Progenitor cell of endocrine pancreas (in vitro differentiated cells): Measurements from ENCODE around the gene RAD9A. TPM values are rescaled to one million over a fixed set of nuclear protein-coding genes. Genes with fewer than 3 reads are reported as not detected.

Experiments used
- DNase-seq: peaks from one replicate; pipeline ENCODE4 v3.0.0; 2021; ENCODE audit warnings: low spot score; ENCODE audit not compliant: unreplicated experiment
- H3K27ac Mint-ChIP-seq: 2 replicates; pipeline ENCODE4 v1.8.0; 2021; ENCODE audit warnings: mild to moderate bottlenecking, moderate library complexity, mixed read lengths
- H3K27me3 Mint-ChIP-seq: 2 replicates; pipeline ENCODE4 v1.8.0; 2021; ENCODE audit warnings: mixed read lengths
- H3K36me3 Mint-ChIP-seq: 2 replicates; pipeline ENCODE4 v1.8.0; 2022; ENCODE audit warnings: mixed read lengths; ENCODE audit not compliant: insufficient read depth
- H3K4me1 Mint-ChIP-seq: 2 replicates; pipeline ENCODE4 v1.8.0; 2021; ENCODE audit warnings: low read depth, mixed read lengths
- H3K4me3 Mint-ChIP-seq: 2 replicates; pipeline ENCODE4 v1.8.0; 2021; ENCODE audit warnings: low read depth, mild to moderate bottlenecking, moderate library complexity, mixed read lengths
- H3K9me3 Mint-ChIP-seq: 2 replicates; pipeline ENCODE4 v1.8.0; 2021; ENCODE audit warnings: low read depth, mixed read lengths
- CTCF ChIP-seq: fragments of 200-600 bp; sonication (generic); IDR thresholded peaks from one replicate; pipeline ENCODE4 v1.5.0; 2021; ENCODE audit warnings: antibody characterized with exemption, mild to moderate bottlenecking; ENCODE audit not compliant: unreplicated experiment
- total RNA-seq: library from RNA; stranded (reverse); gene quantifications from 2 replicates; pipeline ENCODE4 v1.2.1, GENCODE V29; 2021

Gene RAD9A
- total RNA-seq, 1 donor from 2014 or later = 39.0 TPM

- Mint-ChIP-seq H3K9me3 (no peaks in the 10 kb centered on the region), H3K36me3 (peaks cover 3% of the 10 kb centered on the region), H3K27ac (no peak overlapping the region), H3K4me1 (peaks cover 4% of the 10 kb centered on the region), H3K4me3 (peak overlapping the region; percentile 95), H3K27me3 (no peaks in the 10 kb centered on the region)
- no peak for DNase-seq
- TF ChIP-seq CTCF = no peak
These were observed 37.9 kb downstream of the RAD9A start for GRCh38 chr11:67429722-67430121.

GRCh38 chr11:67431346-67432249 lies 39.8 kb downstream of the RAD9A start:
- Mint-ChIP-seq H3K4me3 (peak overlapping the region; percentile 10), H3K27me3 (no peaks in the 10 kb centered on the region), H3K4me1 (peaks cover 4% of the 10 kb centered on the region), H3K36me3 (peaks cover 3% of the 10 kb centered on the region), H3K27ac (no peak overlapping the region), H3K9me3 (no peaks in the 10 kb centered on the region)
- no peak for TF ChIP-seq CTCF
- no peak for DNase-seq

- no peak for TF ChIP-seq CTCF
- Mint-ChIP-seq H3K9me3 (no peaks in the 10 kb centered on the region), H3K27me3 (no peaks in the 10 kb centered on the region), H3K27ac (no peak overlapping the region), H3K36me3 (peaks cover 3% of the 10 kb centered on the region), H3K4me3 (no peak overlapping the region), H3K4me1 (peaks cover 2% of the 10 kb centered on the region)
- DNase-seq = no peak
These were observed 41.0 kb downstream of the RAD9A start for GRCh38 chr11:67432655-67433349.

- no peak overlapping the region for H3K27ac Mint-ChIP-seq
- H3K9me3 Mint-ChIP-seq = no peaks in the 10 kb centered on the region
- H3K36me3 Mint-ChIP-seq = peaks cover 3% of the 10 kb centered on the region
These were observed 42.0 kb downstream of the RAD9A start for GRCh38 chr11:67433536-67434394.

More at GRCh38 chr11:67433536-67434394, 42.0 kb downstream of the RAD9A start:
- H3K27me3 Mint-ChIP-seq = no peaks in the 10 kb centered on the region
- no peak overlapping the region for H3K4me3 Mint-ChIP-seq
- no peak for DNase-seq
- TF ChIP-seq CTCF = no peak
- peaks cover under 1% of the 10 kb centered on the region for H3K4me1 Mint-ChIP-seq
